GM18499 (cell line): ENCODE measurements around the gene PSMC4.

Experiments used
- ATAC-seq: cut with Tn5 transposase; IDR thresholded peaks from one replicate; pipeline ENCODE4 v1.9.1; 2021; ENCODE audit warnings: moderate number of reproducible peaks; ENCODE audit not compliant: insufficient read depth, unreplicated experiment

PSMC4 gene

DNA sequence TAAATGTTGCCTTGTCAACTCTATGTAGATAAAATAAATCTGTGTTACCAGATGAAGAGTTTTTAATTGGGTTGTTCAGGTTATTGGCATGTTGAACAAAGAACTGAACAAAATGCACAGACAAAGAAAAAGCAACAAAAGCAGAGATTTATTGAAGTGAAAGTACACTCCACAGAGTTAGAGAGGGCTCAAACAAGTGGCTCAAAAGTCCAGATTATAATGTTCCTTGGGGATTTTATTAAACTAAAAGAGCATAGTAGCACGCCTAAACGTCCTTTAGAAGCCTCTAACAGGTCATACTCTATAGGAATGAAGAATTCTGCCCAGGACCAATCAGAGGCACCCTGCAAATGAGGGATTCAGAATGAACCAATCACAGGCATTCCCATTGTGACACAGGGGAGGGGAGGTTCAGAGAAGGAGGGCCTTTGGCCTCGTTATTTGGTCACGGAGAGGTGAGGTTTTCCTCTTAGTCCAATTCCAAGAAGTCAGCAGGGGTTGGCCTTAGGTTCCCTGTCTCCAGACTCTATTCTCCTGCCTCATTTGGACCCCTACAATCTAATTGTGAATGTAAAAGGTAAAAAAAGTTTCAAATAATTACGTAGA lies 12.8 kb downstream of the PSMC4 start:
- no peak for ATAC-seq

DNA sequence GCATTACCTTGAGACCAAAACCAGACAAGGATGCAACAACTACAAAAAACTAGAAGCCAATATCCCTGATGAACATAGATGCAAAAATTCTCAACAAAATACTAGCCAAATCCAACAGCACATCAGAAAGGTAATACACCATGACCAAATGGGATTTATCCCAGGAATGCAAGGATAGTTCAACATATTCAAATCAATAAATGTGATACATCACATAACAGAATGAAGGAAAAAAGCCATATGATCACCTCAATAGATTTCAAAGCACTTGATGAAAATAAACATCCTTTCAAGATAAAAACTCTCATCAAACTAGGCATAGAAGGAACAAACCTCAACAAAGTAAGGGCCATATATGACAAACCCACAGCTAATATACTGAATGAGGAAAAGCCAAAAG lies 15.7 kb downstream of the PSMC4 start:
- ATAC-seq, result no peak

DNA sequence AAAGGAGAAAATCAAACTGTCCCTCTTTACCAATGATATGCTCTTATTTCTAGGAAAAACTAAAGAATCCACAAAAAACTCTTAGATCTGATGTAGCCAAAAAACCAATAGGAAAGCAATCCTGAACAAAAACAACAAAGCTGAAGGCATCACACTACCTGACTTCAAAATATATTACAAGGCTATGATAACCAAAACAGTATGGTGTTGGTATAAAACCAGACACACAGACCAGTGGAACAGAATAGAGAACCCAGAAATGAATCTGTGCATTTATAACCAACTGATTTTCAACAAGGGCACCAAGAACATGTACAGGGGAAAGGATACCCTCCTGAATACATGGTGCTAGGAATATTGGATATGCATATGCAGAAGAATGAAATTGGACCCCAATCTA lies 16.2 kb downstream of the PSMC4 start:
- ATAC-seq, result no peak

DNA sequence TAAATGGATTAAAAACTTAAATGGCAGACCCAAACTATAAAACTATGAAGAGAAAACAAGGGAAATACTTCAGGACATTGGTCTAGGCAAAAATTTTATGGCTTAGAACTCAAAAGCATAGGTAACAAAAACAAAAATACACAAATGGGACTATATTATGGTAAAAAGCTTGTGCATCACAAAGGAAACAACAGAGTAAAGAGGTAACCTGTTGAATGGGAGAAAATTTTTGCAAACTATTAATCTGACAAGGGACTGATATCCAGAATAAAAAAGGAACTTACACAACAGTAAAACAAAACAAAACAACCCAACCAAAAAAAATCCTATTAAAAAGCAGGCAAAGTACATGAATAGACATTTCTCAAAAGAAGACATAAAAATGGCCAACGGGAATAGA lies 16.6 kb downstream of the PSMC4 start:
- ATAC-seq, result no peak

DNA sequence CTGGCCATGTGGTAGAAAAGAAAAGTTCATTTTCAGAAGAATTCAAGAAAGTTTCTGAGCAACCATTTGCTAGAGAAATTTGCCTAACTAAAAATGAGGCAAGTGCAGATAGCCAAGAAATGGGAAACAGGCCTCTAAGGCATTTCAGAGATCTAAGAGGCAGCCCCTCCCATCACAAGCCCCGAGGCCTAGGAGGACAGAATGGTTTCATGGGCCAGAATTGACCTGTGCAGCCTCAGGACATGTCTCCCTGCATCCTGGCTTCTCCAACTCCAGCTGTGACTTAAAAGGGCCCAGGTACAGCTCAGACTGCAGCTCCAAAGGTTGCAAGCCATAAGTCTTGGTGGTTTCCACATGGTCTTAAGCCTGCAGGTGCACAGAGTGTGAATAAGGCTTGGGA lies 22.6 kb downstream of the PSMC4 start:
- no peak for ATAC-seq

DNA sequence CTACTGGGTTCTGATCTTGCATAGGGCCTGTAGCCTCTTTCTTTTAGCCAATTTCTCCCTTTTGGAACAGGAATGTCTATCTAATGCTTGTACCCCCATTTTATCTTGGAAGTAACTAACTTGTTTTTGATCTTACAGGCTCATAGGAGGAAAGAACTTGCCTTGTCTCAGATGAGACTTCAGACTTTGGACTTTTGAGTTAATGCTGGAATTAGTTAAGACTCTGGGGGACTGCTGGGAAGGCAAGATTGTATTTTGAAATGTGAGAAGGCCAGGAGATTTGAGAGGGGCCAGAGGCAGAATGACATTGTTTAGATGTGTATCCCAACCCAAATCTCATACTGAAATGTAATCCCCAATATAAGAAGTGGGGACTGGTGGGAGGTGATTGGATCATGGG lies 23.4 kb downstream of the PSMC4 start:
- no peak for ATAC-seq

DNA sequence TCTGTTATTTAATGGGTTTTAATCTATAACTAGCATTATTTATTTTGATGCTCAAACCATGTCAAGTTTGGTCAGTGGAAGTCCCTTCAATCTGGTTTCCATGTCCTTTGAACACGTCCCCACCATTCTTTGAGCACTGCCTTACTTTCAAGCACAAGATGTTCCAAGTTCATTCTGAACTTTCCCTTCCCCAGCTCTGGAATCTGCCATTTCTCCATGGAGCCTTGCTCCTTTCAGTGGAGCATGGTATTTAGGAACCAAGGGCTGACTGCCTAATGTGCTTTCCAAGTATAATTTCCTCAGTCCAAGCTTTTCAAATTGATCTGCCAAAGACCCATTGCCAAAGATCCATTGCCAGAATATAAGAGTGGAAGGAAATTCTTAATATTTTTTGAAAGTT lies 24.8 kb downstream of the PSMC4 start:
- no peak for ATAC-seq

DNA sequence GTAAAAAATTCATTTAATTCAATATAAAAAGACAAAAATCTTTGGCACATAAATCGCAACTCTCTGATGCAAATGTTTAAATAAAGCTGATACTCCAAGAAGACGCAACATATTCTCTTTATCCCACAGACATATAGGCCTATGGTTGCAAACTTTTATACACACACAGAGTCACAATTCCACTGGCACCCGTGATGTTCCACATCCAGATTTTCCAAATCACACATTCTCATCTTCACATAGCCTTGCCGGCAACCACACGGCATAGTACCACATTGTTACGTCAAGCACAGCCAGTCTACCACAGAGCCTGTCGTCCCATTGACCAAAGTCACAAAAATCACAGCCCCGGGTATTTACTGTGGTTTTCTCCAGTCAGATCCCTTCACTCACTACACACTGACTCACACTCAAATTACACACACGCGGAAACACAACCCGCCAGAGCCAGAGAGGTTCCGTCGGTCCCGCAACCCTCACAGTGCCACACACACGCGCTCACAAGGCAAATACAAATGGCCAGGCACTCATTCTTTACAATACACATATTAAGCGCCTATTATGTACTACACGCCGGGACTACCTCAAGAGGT lies 25.3 kb downstream of the PSMC4 start:
- ATAC-seq, result peak; percentile 16

DNA sequence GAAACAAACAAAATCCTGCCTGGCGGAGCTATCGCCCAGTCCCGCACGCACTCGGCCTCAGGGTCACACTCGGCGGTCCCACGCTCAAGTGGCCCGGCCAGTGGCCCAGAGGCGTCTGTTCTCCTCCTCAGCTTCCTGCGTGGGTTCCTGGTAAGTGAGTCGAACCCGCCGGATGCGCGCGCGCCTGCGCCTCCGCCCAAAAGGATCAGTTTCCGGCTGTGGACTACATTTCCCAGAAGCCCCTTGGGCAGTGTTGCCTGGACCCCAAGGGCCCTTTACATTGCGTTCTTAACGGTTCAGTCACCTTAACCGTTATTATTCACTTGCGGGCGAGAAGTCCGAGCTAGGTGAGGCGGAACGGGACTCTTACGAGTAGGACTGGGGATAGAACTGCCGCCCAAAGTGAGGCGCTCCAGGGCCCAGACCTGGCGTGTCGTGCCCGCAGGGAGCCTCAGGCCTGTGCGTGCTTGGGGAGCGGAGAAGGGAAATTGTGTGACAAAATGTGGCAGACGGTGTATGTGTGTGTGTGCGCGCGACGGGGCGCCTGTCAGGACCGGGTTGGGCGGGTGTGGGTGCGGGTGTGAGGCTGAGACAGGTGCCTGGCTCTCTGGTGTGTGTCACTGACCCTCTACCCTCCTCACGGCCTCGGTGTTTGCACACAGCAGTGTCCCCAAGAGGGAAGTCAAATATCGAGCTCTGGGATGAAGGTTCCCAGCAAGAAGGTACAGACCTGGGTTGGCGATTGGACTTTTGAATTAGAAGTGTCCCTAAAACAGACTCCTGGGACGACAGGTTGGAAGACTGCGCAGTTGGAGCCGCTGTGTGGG lies 26.1 kb downstream of the PSMC4 start, which contains the start of gene ZNF546:
ZNF546 (plus strand) TSS at position 250 of the 827 bp plus-strand sequence. CDS start 1,267 bp downstream, outside the sequence.
- peak; percentile 50 for ATAC-seq

DNA sequence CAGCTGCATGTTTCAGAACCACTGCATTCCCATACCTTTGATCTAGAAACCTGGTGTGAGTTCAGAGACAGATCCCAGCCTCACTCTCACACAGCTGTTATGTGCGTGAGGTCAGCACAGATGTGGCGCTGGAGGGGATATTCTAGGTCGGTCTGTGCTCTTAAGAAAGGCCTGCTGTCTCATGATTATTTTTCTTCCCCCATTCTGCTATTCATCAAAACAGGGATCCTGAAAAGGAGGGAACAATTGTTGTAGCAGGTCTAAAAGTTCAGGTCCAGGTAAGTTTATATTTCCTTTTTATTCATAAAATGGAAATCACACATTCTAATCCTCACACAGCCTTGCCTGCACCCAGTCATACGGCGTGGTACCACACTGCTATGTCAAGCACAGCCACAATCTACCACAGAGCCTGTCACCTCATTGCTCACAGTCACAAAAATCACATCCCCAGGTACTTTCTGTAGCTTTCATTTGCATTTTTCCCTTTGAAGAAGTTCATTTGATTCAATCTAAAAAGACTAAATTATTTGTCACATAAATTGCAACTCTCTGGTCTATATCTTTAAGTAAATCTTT lies 26.8 kb downstream of the PSMC4 start:
- ATAC-seq, result no peak

DNA sequence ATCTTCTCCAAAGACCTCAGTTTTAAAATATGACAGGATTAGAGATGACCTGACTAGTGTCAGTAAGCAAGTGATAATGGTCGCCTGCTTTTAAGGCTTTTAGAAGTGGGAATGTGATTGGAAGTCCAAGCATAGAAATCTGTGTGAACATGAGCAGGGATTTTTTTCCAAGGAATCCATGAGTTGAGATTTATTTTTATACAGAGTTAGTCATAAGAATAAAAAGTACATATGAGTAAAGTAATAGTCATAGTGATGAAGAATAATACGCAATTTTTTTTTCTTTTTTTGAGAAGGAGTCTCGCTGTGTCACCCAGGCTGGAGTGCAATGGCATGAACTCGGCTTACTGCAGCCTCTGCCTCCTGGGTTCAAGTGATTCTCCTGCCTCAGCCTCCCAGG lies 27.5 kb downstream of the PSMC4 start:
- no peak for ATAC-seq

DNA sequence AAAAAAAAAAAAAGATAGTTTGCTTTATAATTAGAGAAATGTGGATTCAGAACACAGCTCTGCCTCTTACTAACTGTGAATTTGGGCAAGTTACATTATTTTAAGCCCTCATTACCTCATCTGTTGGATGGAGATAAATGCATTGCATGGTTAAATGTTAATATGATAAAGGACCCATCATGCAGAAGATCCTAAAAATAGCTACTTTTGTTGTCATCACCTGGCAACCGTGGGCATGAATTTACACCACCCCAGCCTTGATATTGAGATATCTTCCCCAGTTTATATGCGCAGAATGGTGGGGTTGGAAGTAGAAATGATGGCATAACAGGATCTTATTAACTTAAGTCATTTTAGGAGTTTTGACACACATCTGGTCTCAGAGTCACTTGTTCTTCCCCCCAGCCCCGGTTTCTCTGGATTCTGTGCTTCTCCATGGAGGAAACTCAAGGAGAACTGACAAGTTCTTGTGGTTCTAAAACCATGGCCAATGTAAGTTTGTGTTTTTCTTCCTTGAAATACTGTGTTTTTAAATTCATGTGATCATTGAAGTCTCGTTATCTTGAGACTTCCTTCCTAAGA lies 34.8 kb downstream of the PSMC4 start:
- ATAC-seq, result no peak

DNA sequence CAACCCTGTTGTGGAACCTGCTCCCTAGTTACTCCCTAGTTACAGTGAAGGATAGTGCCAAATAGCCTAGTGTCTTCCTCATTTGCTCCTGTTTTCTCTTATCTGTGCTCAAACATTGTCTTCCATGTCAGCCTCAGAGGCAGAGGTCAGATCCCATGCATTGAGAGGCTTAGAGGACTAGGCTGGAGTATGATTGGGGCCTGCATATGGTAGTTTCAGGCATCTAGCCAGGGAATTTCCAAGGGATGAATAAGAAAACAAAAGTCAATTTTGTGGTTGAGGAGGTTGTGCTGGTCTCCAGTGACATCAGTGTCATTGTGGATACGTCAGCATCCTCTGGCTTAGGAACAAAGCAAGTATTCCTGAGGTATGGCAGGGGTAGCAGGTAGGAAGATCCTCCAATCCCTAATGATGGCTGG lies 35.3 kb downstream of the PSMC4 start:
- ATAC-seq, result no peak

DNA sequence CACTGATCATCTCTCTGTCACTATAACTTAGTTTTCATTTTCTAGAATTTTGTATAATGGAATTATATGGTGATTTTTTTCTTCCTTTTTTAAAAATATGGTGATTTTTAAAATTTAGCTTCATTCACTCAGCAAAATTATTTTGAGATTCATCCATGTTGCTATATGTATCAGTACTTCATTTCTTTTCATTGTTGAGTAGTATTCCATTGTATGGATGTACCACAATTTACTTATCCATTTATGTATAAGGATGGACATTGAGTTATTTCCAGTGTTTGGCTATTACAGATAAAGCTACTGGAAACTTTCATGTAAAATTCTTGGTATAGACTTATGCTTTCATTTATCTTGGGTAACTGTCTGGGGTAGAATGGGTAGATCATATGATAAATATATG lies 38.7 kb downstream of the PSMC4 start:
- no peak for ATAC-seq

DNA sequence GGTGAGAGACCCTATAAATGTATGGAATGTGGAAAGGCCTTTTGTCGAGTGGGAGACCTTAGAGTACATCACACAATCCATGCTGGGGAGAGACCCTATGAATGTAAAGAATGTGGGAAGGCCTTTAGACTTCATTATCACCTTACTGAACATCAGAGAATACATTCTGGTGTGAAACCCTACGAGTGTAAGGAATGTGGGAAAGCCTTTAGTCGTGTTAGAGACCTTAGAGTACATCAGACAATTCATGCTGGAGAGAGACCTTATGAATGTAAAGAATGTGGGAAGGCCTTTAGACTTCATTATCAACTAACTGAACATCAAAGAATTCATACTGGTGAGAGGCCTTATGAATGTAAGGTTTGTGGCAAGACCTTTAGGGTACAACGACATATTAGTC lies 43.0 kb downstream of the PSMC4 start:
- no peak for ATAC-seq

DNA sequence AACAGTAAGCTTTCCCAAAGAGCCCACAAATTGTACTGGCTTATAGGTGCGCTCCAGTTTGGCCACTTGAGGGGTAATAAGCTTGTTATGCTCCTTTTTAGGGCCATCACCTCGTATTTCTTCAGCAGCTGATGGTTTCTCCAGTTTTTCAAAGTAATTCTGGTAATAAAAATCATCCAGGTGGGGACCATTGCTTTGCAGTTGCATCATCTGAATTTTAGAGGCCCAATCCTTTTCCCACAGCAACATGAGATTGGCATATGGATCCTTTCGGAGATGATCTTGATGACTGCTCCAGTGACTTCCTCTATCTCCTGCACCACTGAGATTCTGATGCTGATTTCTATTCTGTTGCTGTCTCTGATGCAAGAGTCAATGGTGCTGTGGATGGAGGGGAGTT lies 53.0 kb downstream of the PSMC4 start:
- no peak for ATAC-seq

DNA sequence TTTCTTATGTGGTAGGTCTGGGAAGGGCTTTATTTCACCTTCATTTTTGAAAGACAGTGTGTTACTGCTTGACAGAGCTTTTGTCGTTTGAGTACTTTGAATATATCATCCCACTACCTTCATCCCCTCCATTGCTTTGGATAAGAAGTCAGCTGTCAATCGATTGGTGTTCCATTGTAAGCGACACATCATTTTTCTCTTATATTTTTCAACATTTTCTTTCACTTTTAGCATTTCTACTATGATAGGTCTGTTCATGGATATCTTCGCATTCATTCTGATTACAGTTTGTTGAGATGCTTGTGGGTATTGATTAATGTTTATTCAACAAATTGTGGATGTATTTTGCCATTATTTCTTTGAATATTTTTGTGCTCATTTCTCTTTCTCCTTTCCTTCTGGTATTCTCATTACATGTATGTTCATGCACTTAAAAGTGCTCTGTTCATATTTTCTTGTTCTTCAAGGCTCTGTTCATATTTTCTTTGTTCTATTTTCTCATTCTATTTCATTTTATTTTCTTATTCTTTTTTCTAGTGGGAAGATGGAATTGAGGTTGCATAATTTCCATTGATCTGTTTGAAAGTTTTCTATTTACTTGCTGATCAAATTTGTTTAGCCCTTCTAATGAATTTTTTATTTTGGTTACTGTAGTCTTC lies 55.1 kb downstream of the PSMC4 start:
- ATAC-seq, result no peak

DNA sequence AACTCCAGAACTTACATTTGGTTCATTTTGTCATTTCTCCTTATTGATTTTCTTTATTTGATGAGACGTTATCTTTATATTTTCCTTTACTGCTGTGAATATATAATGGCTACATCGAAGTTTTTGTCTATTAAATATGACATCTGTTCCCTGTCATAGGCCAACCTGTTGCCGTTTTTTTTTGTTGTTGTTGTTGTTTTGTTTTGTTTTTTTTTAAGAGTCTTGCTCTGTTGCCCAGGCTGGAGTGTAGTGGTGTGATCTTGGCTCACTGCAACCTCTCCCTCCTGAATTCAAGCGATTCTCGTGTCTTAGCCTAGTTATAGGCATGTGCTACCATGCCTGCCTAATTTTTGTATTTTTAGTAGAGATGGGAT lies 55.6 kb downstream of the PSMC4 start:
- ATAC-seq, result no peak
